Prostate gland (tissue), 2 donors: ENCODE data around the gene DNAJB8.

ENCODE experiments used
- CTCF ChIP-seq, 4 experiments: fragments of 200-600 bp in 2 of 4; fragments of 450-650 bp in 2 of 4; sonication (generic) in 2 of 4; IDR thresholded peaks; 1 replicate in 3 of 4; 2 replicates in 1 of 4; pipeline ENCODE4 v1.5.1; 2016 to 2019; ENCODE audit warnings: antibody characterized with exemption in 4 of 4, mild to moderate bottlenecking in 2 of 4, moderate library complexity in 2 of 4
- POLR2A ChIP-seq: fragments of 450-650 bp; IDR thresholded peaks from one replicate; pipeline ENCODE4 v1.6.1; 2016; ENCODE audit warnings: antibody characterized with exemption, mild to moderate bottlenecking
- POLR2AphosphoS5 ChIP-seq: sonication (generic); formaldehyde crosslinking; IDR thresholded peaks from one replicate; pipeline ENCODE4 v1.6.1; 2017; ENCODE audit warnings: antibody characterized with exemption

- TF ChIP-seq CTCF (IDR thresholded peaks at IDR 0.05) = no peak
- no peak for TF ChIP-seq POLR2AphosphoS5
- TF ChIP-seq POLR2A = no peak
Measured at GRCh38 chr3:128453501-128454309, 13.0 kb downstream of the DNAJB8 start.
